ENCODE data around the gene TXNDC16. TPM values are rescaled to one million over a fixed set of nuclear protein-coding genes. Genes with fewer than 3 reads are reported as not detected.

Gene TXNDC16
- total RNA-seq, 1 donor from 2014 or later = 1.7 TPM

DNA sequence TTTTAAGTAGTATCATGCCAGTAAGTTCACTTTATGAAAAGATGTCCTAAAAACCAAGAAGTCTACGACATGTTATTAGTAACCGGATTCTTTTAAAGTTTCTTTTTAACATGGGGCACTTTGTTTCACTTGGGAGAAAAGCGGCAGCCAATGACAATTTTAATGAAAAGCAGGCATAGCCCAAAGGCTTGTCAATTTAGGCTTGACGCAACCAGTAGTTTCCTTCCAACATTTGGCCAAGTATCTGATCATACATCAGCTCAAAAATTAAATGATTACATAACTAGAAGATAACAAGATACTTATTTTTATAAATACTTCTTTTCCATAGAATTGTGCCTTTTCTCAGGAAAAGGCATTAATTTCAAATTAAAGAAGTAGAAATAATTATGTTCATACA lies 112.8 kb downstream of the TXNDC16 start:
- Histone ChIP-seq H3K4me3 (ENCODE audit: insufficient read depth, low read depth, low read length) (no peak overlapping the region), H3K27me3 (ENCODE audit: insufficient read depth, low read length) (no peaks in the 10 kb centered on the region), H3K9ac (ENCODE audit: low read length) (no peak overlapping the region), H3K27ac (ENCODE audit: low read depth, low read length) (no peak overlapping the region), H3K36me3 (ENCODE audit: insufficient read depth, low read length) (no peaks in the 10 kb centered on the region), H3K4me2 (ENCODE audit: low read length) (no peak overlapping the region), H2AFZ (ENCODE audit: low read depth, low read length) (no peak overlapping the region), H4K20me1 (ENCODE audit: insufficient read depth, low read length) (no peaks in the 10 kb centered on the region), H3K4me1 (ENCODE audit: insufficient read depth, low read length) (no peaks in the 10 kb centered on the region), H3K79me2 (ENCODE audit: insufficient read depth, low read length) (no peaks in the 10 kb centered on the region), H3K9me3 (ENCODE audit: insufficient read depth, low read depth, low read length) (no peaks in the 10 kb centered on the region)
- no peak for DNase-seq (ENCODE audit: low read depth)
- H3K4me3 Mint-ChIP-seq (ENCODE audit: unreplicated experiment) = no peak overlapping the region
- H3K27ac Mint-ChIP-seq (ENCODE audit: unreplicated experiment) = no peak overlapping the region
- no peak for FAIRE-seq
- H3K27me3 Mint-ChIP-seq (ENCODE audit: low read depth, unreplicated experiment) = no peaks in the 10 kb centered on the region
- no peaks in the 10 kb centered on the region for H3K9me3 Mint-ChIP-seq (ENCODE audit: unreplicated experiment)
- TF ChIP-seq EZH2 (IDR thresholded peaks at IDR 0.05; ENCODE audit: insufficient read depth, low read length) = no peak
- TF ChIP-seq, protein P1, sequence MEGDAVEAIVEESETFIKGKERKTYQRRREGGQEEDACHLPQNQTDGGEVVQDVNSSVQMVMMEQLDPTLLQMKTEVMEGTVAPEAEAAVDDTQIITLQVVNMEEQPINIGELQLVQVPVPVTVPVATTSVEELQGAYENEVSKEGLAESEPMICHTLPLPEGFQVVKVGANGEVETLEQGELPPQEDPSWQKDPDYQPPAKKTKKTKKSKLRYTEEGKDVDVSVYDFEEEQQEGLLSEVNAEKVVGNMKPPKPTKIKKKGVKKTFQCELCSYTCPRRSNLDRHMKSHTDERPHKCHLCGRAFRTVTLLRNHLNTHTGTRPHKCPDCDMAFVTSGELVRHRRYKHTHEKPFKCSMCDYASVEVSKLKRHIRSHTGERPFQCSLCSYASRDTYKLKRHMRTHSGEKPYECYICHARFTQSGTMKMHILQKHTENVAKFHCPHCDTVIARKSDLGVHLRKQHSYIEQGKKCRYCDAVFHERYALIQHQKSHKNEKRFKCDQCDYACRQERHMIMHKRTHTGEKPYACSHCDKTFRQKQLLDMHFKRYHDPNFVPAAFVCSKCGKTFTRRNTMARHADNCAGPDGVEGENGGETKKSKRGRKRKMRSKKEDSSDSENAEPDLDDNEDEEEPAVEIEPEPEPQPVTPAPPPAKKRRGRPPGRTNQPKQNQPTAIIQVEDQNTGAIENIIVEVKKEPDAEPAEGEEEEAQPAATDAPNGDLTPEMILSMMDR (IDR thresholded peaks at IDR 0.05; ENCODE audit: insufficient read depth, low read depth, low read length) = no peak
- no peaks in the 10 kb centered on the region for H3K4me1 Mint-ChIP-seq (ENCODE audit: low read depth, unreplicated experiment)
- H3K36me3 Mint-ChIP-seq (ENCODE audit: low read depth, unreplicated experiment) = no peaks in the 10 kb centered on the region

DNA sequence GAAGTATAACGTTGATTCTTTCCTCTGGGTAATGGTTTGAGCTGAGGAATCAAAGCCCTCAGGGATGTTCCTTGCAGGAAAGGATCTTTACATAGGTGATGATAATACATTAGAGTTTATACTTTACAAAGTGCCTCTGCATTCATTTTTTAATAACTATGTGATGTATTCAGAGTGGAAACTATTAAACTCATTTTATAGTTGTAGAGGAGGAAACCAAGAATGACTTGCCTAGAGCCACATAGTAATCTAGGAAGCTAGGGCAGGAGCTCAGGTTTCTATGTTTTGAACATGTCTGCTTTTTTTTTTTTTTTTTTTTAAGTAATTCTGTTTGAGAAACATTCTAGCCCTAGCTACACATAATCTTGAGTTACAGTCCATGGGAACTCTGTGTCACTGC lies 117.3 kb downstream of the TXNDC16 start:
- no peaks in the 10 kb centered on the region for H4K20me1 ChIP-seq (ENCODE audit: insufficient read depth, low read length)
- H3K9me3 ChIP-seq (ENCODE audit: insufficient read depth, low read depth, low read length) = no peaks in the 10 kb centered on the region
- H3K27ac Mint-ChIP-seq (ENCODE audit: unreplicated experiment) = no peak overlapping the region
- DNase-seq (ENCODE audit: low read depth) (no peak), FAIRE-seq (no peak)
- no peaks in the 10 kb centered on the region for H3K79me2 ChIP-seq (ENCODE audit: insufficient read depth, low read length)
- no peaks in the 10 kb centered on the region for H3K4me1 Mint-ChIP-seq (ENCODE audit: low read depth, unreplicated experiment)
- H3K36me3 ChIP-seq (ENCODE audit: insufficient read depth, low read length) = no peaks in the 10 kb centered on the region
- no peaks in the 10 kb centered on the region for H3K27me3 Mint-ChIP-seq (ENCODE audit: low read depth, unreplicated experiment)
- no peaks in the 10 kb centered on the region for H3K9me3 Mint-ChIP-seq (ENCODE audit: unreplicated experiment)
- H3K4me1 ChIP-seq (ENCODE audit: insufficient read depth, low read length) = no peaks in the 10 kb centered on the region
- no peak overlapping the region for H3K4me3 ChIP-seq (ENCODE audit: insufficient read depth, low read depth, low read length)
- no peak overlapping the region for H2AFZ ChIP-seq (ENCODE audit: low read depth, low read length)
- TF ChIP-seq, protein P1 (IDR thresholded peaks at IDR 0.05; ENCODE audit: insufficient read depth, low read depth, low read length) = no peak
- no peak for TF ChIP-seq EZH2 (IDR thresholded peaks at IDR 0.05; ENCODE audit: insufficient read depth, low read length)
- H3K9ac ChIP-seq (ENCODE audit: low read length) = no peak overlapping the region
- H3K27me3 ChIP-seq (ENCODE audit: insufficient read depth, low read length) = no peaks in the 10 kb centered on the region
- no peak overlapping the region for H3K4me3 Mint-ChIP-seq (ENCODE audit: unreplicated experiment)
- no peak overlapping the region for H3K27ac ChIP-seq (ENCODE audit: low read depth, low read length)
- H3K4me2 ChIP-seq (ENCODE audit: low read length) = no peak overlapping the region
- H3K36me3 Mint-ChIP-seq (ENCODE audit: low read depth, unreplicated experiment) = no peaks in the 10 kb centered on the region

DNA sequence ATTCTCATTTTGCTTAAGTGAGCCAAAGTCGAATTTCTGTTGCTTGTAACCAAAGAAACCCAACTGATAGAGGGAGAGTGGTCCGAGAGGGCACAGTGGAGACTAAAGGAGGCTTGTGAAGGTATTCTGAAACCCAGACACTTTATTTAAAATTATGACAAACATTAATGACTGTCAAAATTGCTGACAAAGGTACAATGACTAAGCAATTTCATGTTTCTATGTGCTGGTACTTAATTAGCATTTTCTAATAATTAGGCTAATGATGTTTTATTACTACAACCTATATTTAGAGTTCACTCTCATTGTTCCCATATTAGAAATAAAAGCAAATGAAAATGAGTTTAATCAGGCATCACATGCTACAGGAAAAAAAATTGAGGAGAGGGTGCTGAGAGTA lies 121.8 kb downstream of the TXNDC16 start:
- Mint-ChIP-seq H3K36me3 (ENCODE audit: low read depth, unreplicated experiment) (peaks cover 1% of the 10 kb centered on the region), H3K4me3 (ENCODE audit: unreplicated experiment) (no peak overlapping the region), H3K4me1 (ENCODE audit: low read depth, unreplicated experiment) (no peaks in the 10 kb centered on the region), H3K9me3 (ENCODE audit: unreplicated experiment) (no peaks in the 10 kb centered on the region), H3K27me3 (ENCODE audit: low read depth, unreplicated experiment) (no peaks in the 10 kb centered on the region), H3K27ac (ENCODE audit: unreplicated experiment) (no peak overlapping the region)
- H3K79me2 ChIP-seq (ENCODE audit: insufficient read depth, low read length) = no peaks in the 10 kb centered on the region
- FAIRE-seq (no peak), DNase-seq (ENCODE audit: low read depth) (no peak)
- no peaks in the 10 kb centered on the region for H3K9me3 ChIP-seq (ENCODE audit: insufficient read depth, low read depth, low read length)
- no peak for TF ChIP-seq EZH2 (IDR thresholded peaks at IDR 0.05; ENCODE audit: insufficient read depth, low read length)
- TF ChIP-seq, protein P1 (IDR thresholded peaks at IDR 0.05; ENCODE audit: insufficient read depth, low read depth, low read length) = no peak
- H3K27me3 ChIP-seq (ENCODE audit: insufficient read depth, low read length) = no peaks in the 10 kb centered on the region
- H3K36me3 ChIP-seq (ENCODE audit: insufficient read depth, low read length) = no peaks in the 10 kb centered on the region
- no peaks in the 10 kb centered on the region for H3K4me1 ChIP-seq (ENCODE audit: insufficient read depth, low read length)
- no peaks in the 10 kb centered on the region for H4K20me1 ChIP-seq (ENCODE audit: insufficient read depth, low read length)
- H3K4me2 ChIP-seq (ENCODE audit: low read length) = no peak overlapping the region
- H2AFZ ChIP-seq (ENCODE audit: low read depth, low read length) = no peak overlapping the region
- no peak overlapping the region for H3K4me3 ChIP-seq (ENCODE audit: insufficient read depth, low read depth, low read length)
- H3K27ac ChIP-seq (ENCODE audit: low read depth, low read length) = no peak overlapping the region
- H3K9ac ChIP-seq (ENCODE audit: low read length) = no peak overlapping the region

Data from astrocyte (in vitro differentiated cells and primary cell).